ENCODE results near the gene IFITM2.
A peak's percentile ranks its signal among the peaks of the same experiment; 100 is the strongest.

IFITM2 gene

GRCh38 chr11:279040-279965 lies 28.3 kb upstream of the IFITM2 start:
- no peak for TF ChIP-seq CTCF (conservative IDR thresholded peaks at IDR 0.05)
- no peak overlapping the region for H3K27ac ChIP-seq

GRCh38 chr11:279966-280705 lies 27.5 kb upstream of the IFITM2 start:
- H3K27ac ChIP-seq, result no peak overlapping the region
- peak; percentile 7; the same call in 1 of the 2 replicates for TF ChIP-seq CTCF (conservative IDR thresholded peaks at IDR 0.05)

- H3K27ac ChIP-seq, result no peak overlapping the region
- TF ChIP-seq CTCF (conservative IDR thresholded peaks at IDR 0.05), result no peak
These were observed 26.7 kb upstream of the IFITM2 start for GRCh38 chr11:280706-281485.

- no peak overlapping the region for H3K27ac ChIP-seq
- TF ChIP-seq CTCF (conservative IDR thresholded peaks at IDR 0.05), result no peak
These were observed 26.0 kb upstream of the IFITM2 start for GRCh38 chr11:281486-282161.

- no peak for TF ChIP-seq CTCF (conservative IDR thresholded peaks at IDR 0.05)
- no peak overlapping the region for H3K27ac ChIP-seq
These were observed 25.4 kb upstream of the IFITM2 start for GRCh38 chr11:282171-282570.

GRCh38 chr11:282630-283360 lies 24.8 kb upstream of the IFITM2 start:
- H3K27ac ChIP-seq, result no peak overlapping the region
- TF ChIP-seq CTCF (conservative IDR thresholded peaks at IDR 0.05), result no peak

Measured in VCaP (cell line).